Measurements from ENCODE around the gene ZNF407. TPM values are rescaled to one million over a fixed set of nuclear protein-coding genes. Genes with fewer than 3 reads are reported as not detected.

ZNF407 gene
- total RNA-seq, 1 experiment from 2014 or later = 15.9 TPM

DNA sequence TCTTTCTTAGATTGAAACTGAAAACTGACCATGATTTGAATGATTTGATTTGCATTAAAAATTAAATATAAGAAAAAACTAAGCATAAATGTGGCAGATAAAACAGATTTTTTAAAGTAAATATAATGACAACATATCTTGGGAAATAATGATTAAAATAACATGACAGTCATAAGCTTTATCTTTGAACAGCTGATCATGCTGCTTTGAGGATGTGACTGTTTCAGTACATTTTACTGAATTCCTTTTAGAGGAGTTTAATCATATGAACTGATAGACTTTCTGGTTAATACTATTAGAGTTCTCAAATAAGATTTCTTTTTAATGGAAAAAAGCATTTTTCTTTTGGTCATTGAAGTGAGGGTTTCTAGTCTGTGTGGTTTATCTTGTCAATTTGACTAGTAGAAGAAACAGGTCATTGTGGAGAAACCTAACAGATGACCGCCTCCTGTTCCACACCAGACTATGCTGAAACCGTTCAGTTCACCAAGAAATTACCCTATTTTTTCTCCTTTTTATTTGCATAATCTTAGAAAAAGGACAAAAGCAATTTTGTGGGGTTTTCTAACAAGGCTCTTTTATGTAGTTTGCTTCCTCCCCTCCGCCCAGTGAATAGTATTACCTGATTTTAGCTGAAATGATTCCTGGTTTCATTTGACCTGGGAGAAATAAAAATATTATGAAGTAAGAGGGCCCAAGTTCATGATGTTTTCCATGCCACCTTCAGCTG is 349.1 kb downstream of the ZNF407 start:
- no peaks in the 10 kb centered on the region for H3K9me3 ChIP-seq (ENCODE audit: low read depth, low read length, poor library complexity, severe bottlenecking)
- ChIA-PET CTCF (no interaction called here), POLR2A (ENCODE audit: low non-redundant PET) (no interaction called here)
- no peak for DNase-seq (ENCODE audit: low spot score)
- no peak for TF ChIP-seq EZH2 (IDR thresholded peaks at IDR 0.05; ENCODE audit: borderline replicate concordance, low read depth, low read length, poor library complexity, severe bottlenecking)
- TF ChIP-seq, protein P1, sequence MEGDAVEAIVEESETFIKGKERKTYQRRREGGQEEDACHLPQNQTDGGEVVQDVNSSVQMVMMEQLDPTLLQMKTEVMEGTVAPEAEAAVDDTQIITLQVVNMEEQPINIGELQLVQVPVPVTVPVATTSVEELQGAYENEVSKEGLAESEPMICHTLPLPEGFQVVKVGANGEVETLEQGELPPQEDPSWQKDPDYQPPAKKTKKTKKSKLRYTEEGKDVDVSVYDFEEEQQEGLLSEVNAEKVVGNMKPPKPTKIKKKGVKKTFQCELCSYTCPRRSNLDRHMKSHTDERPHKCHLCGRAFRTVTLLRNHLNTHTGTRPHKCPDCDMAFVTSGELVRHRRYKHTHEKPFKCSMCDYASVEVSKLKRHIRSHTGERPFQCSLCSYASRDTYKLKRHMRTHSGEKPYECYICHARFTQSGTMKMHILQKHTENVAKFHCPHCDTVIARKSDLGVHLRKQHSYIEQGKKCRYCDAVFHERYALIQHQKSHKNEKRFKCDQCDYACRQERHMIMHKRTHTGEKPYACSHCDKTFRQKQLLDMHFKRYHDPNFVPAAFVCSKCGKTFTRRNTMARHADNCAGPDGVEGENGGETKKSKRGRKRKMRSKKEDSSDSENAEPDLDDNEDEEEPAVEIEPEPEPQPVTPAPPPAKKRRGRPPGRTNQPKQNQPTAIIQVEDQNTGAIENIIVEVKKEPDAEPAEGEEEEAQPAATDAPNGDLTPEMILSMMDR (conservative IDR thresholded peaks at IDR 0.05; ENCODE audit: low read depth, low read length) = no peak
- no peak overlapping the region for H3K27ac ChIP-seq (ENCODE audit: low read depth, low read length, poor library complexity, severe bottlenecking)
- no peaks in the 10 kb centered on the region for H3K4me1 ChIP-seq (ENCODE audit: insufficient read depth, low read length, poor library complexity, severe bottlenecking)
- H3K27me3 ChIP-seq (replicated peaks; ENCODE audit: insufficient read depth, low read depth, low read length, poor library complexity) = no peaks in the 10 kb centered on the region
- BruUV-seq (replicated peaks) = no TSS peak
- no peaks in the 10 kb centered on the region for H3K36me3 ChIP-seq (ENCODE audit: insufficient read depth, low read length, poor library complexity, severe bottlenecking)
- intact Hi-C loops (cut with micrococcal nuclease; ENCODE audit: unreplicated experiment) = no loop called here
- H3K4me3 ChIP-seq (ENCODE audit: low read depth, low read length, poor library complexity, severe bottlenecking) = no peak overlapping the region

DNA sequence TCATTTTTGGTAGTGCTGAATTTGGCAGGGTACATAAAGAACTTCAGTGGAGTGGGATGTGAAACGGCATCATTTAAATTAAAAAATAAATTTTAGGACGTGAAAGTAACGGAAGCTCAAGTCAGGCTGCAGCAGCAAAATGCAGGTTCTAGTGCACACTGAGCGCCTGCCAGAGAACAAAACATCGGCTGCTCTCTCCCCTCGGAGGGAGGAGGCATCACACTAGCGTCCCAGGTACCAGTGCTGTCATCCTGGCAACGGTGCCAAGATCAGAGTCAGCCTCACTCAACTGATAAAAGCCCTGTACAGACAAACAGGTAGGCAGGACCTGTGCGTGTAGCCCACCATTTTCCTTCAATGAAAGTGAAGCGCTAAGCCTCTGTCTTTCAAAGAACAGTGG is 349.7 kb downstream of the ZNF407 start:
- CTCF ChIA-PET = no interaction called here
- no TSS peak for BruUV-seq (replicated peaks)
- intact Hi-C loops (cut with micrococcal nuclease; ENCODE audit: unreplicated experiment) = no loop called here

GRCh38 chr18:74947875-74948274 is 350.2 kb downstream of the ZNF407 start:
- intact Hi-C loops (cut with micrococcal nuclease; ENCODE audit: unreplicated experiment) = no loop called here

More for the DNA sequence above, 349.7 kb downstream of the ZNF407 start:
- H3K4me3 ChIP-seq (ENCODE audit: low read depth, low read length, poor library complexity, severe bottlenecking) = no peak overlapping the region
- POLR2A ChIA-PET (ENCODE audit: low non-redundant PET) = no interaction called here
- no peak overlapping the region for H3K27ac ChIP-seq (ENCODE audit: low read depth, low read length, poor library complexity, severe bottlenecking)
- H3K9me3 ChIP-seq (ENCODE audit: low read depth, low read length, poor library complexity, severe bottlenecking) = no peaks in the 10 kb centered on the region
- no peaks in the 10 kb centered on the region for H3K27me3 ChIP-seq (replicated peaks; ENCODE audit: insufficient read depth, low read depth, low read length, poor library complexity)
- H3K36me3 ChIP-seq (ENCODE audit: insufficient read depth, low read length, poor library complexity, severe bottlenecking) = no peaks in the 10 kb centered on the region
- no peak for DNase-seq (ENCODE audit: low spot score)
- TF ChIP-seq, protein P1 (conservative IDR thresholded peaks at IDR 0.05; ENCODE audit: low read depth, low read length) = no peak
- no peak for TF ChIP-seq EZH2 (IDR thresholded peaks at IDR 0.05; ENCODE audit: borderline replicate concordance, low read depth, low read length, poor library complexity, severe bottlenecking)
- H3K4me1 ChIP-seq (ENCODE audit: insufficient read depth, low read length, poor library complexity, severe bottlenecking) = no peaks in the 10 kb centered on the region

DNA sequence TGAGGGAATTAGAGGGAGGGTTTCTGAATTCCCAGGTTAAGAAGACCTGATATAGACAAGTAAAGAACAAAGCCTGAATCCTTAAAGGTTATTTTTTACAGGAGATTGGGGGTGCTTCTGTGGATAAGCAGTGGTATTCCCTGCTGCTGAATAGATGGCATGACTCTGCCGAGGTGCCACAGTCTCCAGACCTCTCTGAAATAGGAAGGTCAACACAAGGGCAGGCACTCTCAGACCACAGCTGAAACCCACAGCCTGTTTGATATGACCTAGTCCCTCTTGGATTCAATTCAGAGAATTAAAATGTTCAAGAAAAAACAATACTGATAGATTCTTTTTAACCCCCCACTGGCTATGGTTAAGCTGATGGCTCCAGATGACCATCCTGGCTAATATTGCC is 351.9 kb downstream of the ZNF407 start:
- no TSS peak for BruUV-seq (replicated peaks)
- DNase-seq (ENCODE audit: low spot score) = no peak
- intact Hi-C loops (cut with micrococcal nuclease; ENCODE audit: unreplicated experiment) = no loop called here
- ChIA-PET CTCF (no interaction called here), POLR2A (ENCODE audit: low non-redundant PET) (no interaction called here)
- Histone ChIP-seq H3K4me1 (ENCODE audit: insufficient read depth, low read length, poor library complexity, severe bottlenecking) (no peaks in the 10 kb centered on the region), H3K9me3 (ENCODE audit: low read depth, low read length, poor library complexity, severe bottlenecking) (no peaks in the 10 kb centered on the region), H3K27me3 (replicated peaks; ENCODE audit: insufficient read depth, low read depth, low read length, poor library complexity) (no peaks in the 10 kb centered on the region), H3K4me3 (ENCODE audit: low read depth, low read length, poor library complexity, severe bottlenecking) (no peak overlapping the region), H3K27ac (ENCODE audit: low read depth, low read length, poor library complexity, severe bottlenecking) (no peak overlapping the region), H3K36me3 (ENCODE audit: insufficient read depth, low read length, poor library complexity, severe bottlenecking) (no peaks in the 10 kb centered on the region)
- TF ChIP-seq, protein P1 (conservative IDR thresholded peaks at IDR 0.05; ENCODE audit: low read depth, low read length) = no peak
- TF ChIP-seq EZH2 (IDR thresholded peaks at IDR 0.05; ENCODE audit: borderline replicate concordance, low read depth, low read length, poor library complexity, severe bottlenecking) = no peak

More at GRCh38 chr18:74947875-74948274, 350.2 kb downstream of the ZNF407 start:
- no peak overlapping the region for H3K27ac ChIP-seq (ENCODE audit: low read depth, low read length, poor library complexity, severe bottlenecking)
- no peak overlapping the region for H3K4me3 ChIP-seq (ENCODE audit: low read depth, low read length, poor library complexity, severe bottlenecking)
- no peaks in the 10 kb centered on the region for H3K4me1 ChIP-seq (ENCODE audit: insufficient read depth, low read length, poor library complexity, severe bottlenecking)
- ChIA-PET POLR2A (ENCODE audit: low non-redundant PET) (no interaction called here), CTCF (no interaction called here)
- no peaks in the 10 kb centered on the region for H3K9me3 ChIP-seq (ENCODE audit: low read depth, low read length, poor library complexity, severe bottlenecking)
- no TSS peak for BruUV-seq (replicated peaks)
- H3K27me3 ChIP-seq (replicated peaks; ENCODE audit: insufficient read depth, low read depth, low read length, poor library complexity) = no peaks in the 10 kb centered on the region
- no peaks in the 10 kb centered on the region for H3K36me3 ChIP-seq (ENCODE audit: insufficient read depth, low read length, poor library complexity, severe bottlenecking)
- DNase-seq (ENCODE audit: low spot score) = no peak
- TF ChIP-seq EZH2 (IDR thresholded peaks at IDR 0.05; ENCODE audit: borderline replicate concordance, low read depth, low read length, poor library complexity, severe bottlenecking) = no peak

Data from A673 (cell line).